NB4 (cell line): Measurements from ENCODE around the gene DOLK.

ENCODE experiments used
- CTCF ChIP-seq: IDR thresholded peaks from one replicate; pipeline ENCODE4 v1.5.1; 2012; ENCODE audit warnings: low read depth, low read length
- MYC ChIP-seq: IDR thresholded peaks from 2 replicates; pipeline ENCODE4 v1.6.1; 2011; ENCODE audit warnings: low read depth, low read length
- POLR2A ChIP-seq: IDR thresholded peaks from 2 replicates; pipeline ENCODE4 v1.6.1; 2011; ENCODE audit warnings: mild to moderate bottlenecking; ENCODE audit not compliant: insufficient read length; ENCODE audit errors: extremely low read depth
- TF ChIP-seq, protein P1 (sequence below): IDR thresholded peaks from 2 replicates; pipeline ENCODE4 v1.6.1; 2011; ENCODE audit warnings: low read depth, low read length

DNA sequence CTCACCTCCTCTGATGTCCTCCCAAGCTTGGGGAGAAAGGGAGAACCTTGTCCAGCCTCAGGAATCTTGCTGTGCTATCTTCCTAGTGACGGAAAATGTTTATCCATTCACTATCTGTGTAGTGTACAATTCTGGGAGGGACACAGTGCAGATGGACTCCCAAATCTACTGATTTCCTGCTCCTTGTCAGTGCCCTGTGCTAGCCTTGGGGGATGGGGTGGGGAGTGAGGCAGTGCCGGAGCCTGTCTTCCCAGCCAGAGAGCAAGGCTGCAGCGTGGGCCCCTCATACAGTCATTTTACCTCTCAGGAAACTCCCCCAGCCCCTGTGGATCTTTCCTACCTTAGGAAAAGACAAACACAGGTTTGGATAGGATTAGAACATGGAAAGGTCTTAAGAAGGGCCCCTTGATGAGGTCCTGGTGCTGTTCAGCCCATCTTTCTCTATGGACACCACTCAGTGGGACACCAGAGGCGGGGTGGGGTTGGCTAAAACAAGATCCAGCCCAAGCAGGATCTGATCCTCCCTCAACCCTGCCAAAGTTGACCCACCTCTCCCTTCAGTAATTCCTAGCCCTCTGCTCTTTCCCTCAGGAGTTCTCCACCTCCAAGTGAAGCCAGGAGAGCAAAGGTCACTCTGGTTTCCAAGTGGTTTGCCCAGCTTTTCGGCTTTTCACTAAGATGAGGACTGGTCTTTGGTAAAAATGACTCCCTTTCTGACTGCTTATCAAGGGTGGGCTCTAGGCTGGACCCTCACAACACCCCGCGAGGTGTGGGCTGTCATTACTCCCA lies 3.4 kb downstream of the DOLK start:
- TF ChIP-seq CTCF: no peak
- no peak for TF ChIP-seq POLR2A
- TF ChIP-seq, protein P1, sequence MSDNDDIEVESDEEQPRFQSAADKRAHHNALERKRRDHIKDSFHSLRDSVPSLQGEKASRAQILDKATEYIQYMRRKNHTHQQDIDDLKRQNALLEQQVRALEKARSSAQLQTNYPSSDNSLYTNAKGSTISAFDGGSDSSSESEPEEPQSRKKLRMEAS: no peak
- no peak for TF ChIP-seq MYC
